Astrocyte of the spinal cord (primary cell): Measurements from ENCODE around the gene ADGRF1.
A peak's percentile ranks its signal among the peaks of the same experiment; 100 is the strongest.
"Not testable (repeated sequence)": the region's sequence is repeated elsewhere in the genome, so short reads cannot be mapped to it uniquely, and the experiment has no call there.

ENCODE experiments used
- DNase-seq: peaks from one replicate; pipeline ENCODE4 v3.0.0; 2011; ENCODE audit warnings: low read depth, low spot score
- H3K4me3 ChIP-seq: 2 replicates; pipeline ENCODE4 v1.5.1; 2011; ENCODE audit warnings: low read depth, mild to moderate bottlenecking, low read length, moderate library complexity
- in situ Hi-C: cut with HindIII; loops from 2 replicates; pipeline ENCODE4 v1.10.0; 2017; ENCODE audit warnings: low sequenced_read_pairs
- TF ChIP-seq, protein P1 (sequence below): IDR thresholded peaks from 2 replicates; pipeline ENCODE4 v1.5.1; 2012; ENCODE audit warnings: low read depth, mild to moderate bottlenecking, low read length, inconsistent platforms

Gene ADGRF1

DNA sequence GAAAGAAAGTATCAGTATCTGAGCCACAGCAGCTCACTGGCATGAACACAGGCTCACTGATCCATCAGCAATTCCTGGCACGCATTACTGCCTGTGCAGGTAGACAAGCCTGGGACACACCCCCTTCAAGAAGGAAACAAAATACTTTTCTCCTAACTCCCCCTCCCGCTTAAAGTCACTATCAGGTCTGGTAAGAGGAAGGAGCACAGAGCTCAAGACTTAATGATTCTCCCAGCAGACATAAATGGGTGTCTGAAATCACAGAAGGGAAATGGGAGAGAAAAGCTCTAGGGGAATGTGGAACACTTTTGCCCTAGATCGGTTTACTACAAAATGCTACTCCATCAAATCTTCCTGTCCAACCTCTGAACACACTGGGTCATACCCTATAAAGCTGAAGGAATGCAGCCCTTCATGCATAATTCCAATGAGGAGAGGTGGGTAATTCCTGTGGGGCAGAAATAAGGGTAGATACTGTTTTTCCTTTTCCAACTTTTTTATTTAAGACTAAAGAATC, at the start of gene ADGRF1:
Gene ADGRF1, minus strand, starts transcription at position 58 of the 517 bp plus-strand sequence. CDS start 13,271 bp downstream, outside the sequence.
- TF ChIP-seq, protein P1, sequence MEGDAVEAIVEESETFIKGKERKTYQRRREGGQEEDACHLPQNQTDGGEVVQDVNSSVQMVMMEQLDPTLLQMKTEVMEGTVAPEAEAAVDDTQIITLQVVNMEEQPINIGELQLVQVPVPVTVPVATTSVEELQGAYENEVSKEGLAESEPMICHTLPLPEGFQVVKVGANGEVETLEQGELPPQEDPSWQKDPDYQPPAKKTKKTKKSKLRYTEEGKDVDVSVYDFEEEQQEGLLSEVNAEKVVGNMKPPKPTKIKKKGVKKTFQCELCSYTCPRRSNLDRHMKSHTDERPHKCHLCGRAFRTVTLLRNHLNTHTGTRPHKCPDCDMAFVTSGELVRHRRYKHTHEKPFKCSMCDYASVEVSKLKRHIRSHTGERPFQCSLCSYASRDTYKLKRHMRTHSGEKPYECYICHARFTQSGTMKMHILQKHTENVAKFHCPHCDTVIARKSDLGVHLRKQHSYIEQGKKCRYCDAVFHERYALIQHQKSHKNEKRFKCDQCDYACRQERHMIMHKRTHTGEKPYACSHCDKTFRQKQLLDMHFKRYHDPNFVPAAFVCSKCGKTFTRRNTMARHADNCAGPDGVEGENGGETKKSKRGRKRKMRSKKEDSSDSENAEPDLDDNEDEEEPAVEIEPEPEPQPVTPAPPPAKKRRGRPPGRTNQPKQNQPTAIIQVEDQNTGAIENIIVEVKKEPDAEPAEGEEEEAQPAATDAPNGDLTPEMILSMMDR: no peak
- no peak for DNase-seq
- in situ Hi-C loops: no loop called here
- H3K4me3 ChIP-seq: no peak within 1 kb of the TSS

DNA sequence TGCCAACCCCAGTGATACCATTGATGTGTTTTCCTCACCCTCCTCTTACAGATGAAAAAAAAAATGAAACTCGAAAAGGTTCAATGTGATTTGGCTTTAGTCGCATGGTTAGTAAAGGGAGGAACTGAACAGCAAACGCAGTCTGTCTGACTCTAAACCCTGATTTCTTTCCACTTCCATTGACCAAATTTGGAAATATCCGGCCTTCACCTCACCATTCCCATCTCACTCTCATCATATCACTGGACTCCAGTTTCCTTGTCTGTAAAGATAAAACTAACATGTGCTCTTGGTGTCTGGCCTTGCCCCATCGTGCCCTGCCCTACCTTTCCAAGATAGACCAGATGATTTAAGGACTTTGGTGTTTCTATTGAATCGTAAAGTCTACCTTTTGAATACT, 48.7 kb upstream of the ADGRF1 start:
- in situ Hi-C loops: no loop called here
- TF ChIP-seq, protein P1: no peak
- DNase-seq: no peak
- no peak overlapping the region for H3K4me3 ChIP-seq

DNA sequence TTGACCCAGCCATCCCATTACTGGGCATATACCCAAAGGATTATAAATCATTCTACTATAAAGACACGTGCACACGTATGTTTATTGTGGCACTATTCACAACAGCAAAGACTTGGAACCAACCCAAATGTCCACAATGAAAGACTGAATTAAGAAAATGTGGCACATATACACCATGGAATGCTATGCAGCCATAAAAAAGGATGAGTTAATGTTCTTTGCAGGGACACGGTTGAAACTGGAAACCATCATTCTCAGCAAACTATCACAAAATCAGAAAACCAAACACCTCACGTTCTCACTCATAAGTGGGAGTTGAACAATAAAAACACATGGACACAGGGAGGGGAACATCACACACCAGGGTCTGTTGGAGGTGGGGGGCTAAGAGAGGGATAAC, 47.3 kb upstream of the ADGRF1 start:
- in situ Hi-C loops, DNase-seq, H3K4me3 ChIP-seq: not testable (repeated sequence)

DNA sequence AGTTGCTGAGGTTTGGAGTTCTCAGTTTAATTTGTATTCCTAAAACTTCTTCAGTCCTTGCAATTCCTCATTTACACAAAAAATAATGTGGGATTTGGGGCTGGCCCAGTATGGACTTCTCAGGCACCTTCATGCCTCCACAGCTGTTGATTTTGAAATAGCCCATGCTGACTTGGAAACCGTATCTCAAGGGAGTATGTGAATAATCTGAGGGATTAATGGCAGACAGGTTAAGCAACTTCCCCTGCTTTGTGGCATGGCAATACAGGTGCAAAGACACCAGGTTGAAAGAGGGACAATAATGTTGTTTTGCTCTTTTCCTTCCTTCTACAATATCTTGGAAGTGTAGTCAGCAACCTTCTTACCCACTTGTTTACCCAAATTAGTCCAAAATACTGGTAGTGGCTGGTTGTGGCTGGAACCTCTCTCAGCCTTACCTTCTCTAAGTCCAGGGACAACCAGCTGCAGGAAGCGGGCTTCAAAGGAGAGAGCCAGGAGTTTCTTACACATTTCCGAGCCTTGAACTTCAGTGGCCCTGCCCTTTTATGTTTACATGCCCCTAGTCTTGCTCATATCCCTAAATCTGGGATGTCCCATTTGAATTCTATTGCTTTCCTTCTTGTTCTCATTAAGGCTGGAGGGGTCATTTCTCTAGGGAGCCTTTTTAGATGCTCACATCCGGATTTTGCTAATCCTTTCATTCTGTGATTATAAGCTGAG, 44.1 kb upstream of the ADGRF1 start:
- no peak overlapping the region for H3K4me3 ChIP-seq
- TF ChIP-seq, protein P1: no peak
- DNase-seq: no peak
- in situ Hi-C loops: no loop called here

DNA sequence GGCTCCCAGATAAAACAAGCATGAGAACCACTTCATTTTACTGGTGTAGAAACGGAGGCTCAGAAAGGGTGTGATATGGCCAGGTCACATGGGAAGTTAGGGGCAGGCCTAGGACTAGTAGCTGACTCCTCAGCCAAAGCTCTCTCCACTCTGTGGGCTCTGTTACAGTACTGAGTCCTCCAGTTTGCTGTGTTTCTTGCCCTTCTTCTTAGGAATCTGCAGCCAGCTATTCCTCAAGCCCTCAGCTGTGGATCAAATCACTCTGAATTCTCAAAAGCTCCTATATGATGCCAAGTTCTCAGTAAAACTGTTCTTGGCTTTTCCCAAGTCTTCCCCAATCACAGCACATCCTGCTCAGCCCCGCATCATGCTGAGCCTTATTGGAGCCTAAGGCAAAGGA, 42.5 kb upstream of the ADGRF1 start:
- no peak for DNase-seq
- H3K4me3 ChIP-seq: no peak overlapping the region
- in situ Hi-C loops: no loop called here
- TF ChIP-seq, protein P1: no peak

DNA sequence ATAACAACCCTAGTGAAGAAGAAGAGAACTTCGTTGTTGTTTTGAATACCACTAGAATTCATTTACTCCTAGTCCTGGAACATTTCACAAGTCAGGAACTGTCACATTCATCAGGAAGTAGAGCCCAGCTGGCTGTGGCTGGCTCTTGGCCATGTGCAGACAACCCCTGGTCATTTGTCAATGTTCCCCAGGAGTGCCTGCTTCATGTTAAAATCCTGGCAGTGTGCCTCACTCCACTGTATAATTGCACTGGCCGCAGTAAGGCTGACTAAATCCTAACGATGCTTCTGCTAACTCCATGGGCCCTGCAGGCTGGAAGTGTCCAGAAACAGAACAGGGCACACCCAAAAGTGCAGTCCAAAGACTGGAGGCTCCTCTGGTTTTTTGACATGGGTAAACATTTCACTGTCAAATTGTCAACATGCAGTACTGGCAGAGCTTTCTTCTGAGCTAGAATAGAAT, 41.5 kb upstream of the ADGRF1 start:
- H3K4me3 ChIP-seq: no peak overlapping the region
- TF ChIP-seq, protein P1: no peak
- in situ Hi-C loops: no loop called here
- peak; percentile 86 for DNase-seq

DNA sequence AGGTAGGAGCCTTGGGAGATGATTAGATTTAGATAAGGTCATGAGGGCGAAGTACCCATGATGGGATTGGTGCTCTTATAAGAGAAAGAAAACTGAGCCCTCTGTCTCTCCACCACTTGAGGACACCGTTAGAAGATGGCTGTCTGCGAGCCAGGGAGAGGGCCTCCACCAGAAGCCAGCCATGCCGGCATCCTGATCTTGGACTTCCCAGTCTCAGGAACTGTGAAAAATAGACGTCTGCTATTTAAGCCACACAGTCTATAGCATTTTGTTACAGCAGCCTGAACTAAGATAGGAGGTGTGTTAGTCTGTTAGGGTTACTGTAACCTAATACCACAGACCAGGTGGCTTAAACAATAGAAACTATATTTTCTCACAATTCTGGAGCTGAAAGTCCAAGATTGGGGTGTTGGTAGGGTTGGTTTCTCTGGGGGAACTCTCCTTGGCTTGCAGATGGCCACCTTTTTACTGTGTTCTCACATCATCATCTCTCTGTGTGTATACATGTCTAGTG, 38.0 kb upstream of the ADGRF1 start:
- no peak for DNase-seq
- TF ChIP-seq, protein P1: no peak
- no peak overlapping the region for H3K4me3 ChIP-seq
- in situ Hi-C loops: no loop called here
